ENCODE data around the gene KLHL10.
"Not testable (repeated sequence)": the region's sequence is repeated elsewhere in the genome, so short reads cannot be mapped to it uniquely, and the experiment has no call there.

The KLHL10 gene

GRCh38 chr17:41813152-41813680, 24.4 kb upstream of the KLHL10 start:
- no peak for DNase-seq (ENCODE audit: low read depth)

DNA sequence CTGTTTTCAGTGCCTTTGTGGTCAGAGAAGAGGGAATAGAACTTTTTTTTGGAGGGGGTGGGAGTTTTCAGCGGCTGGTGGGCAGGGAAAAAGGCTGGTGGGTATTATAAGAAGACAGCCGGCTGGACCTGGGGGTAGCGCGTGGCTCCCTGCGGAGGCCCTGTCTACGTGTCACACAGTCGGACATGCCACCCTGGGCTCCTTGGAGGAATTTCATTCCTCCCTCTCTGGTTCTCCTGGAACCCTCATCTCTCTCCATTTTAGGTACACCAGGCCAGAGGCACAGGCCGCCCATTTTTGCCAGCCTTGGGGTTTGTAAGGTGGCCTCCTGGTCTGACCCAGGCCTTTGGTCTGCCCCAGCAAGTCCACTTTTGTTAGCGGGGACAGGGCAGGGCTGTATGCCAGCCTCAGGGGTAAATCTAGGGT, 23.9 kb upstream of the KLHL10 start:
- DNase-seq (ENCODE audit: low read depth) = no peak

- DNase-seq (ENCODE audit: low read depth) = no peak
Observed at GRCh38 chr17:41814195-41814594, 23.4 kb upstream of the KLHL10 start.

- no peak for DNase-seq (ENCODE audit: low read depth)
Observed at GRCh38 chr17:41816637-41817320, 20.8 kb upstream of the KLHL10 start.

DNA sequence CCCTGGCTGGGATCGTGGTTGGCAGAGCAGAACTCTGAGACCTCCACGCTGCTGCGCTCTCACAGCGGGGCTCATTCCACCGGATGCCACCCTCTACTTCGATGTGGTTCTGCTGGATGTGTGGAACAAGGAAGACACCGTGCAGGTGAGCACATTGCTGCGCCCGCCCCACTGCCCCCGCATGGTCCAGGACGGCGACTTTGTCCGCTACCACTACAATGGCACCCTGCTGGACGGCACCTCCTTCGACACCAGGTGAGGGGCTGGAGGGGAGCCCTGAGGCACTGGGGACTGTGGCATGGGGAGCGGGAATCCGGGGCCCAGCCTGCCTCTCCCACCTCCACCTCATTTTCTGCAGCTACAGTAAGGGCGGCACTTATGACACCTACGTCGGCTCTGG, 19.6 kb upstream of the KLHL10 start:
- DNase-seq (ENCODE audit: low read depth) = no peak

DNA sequence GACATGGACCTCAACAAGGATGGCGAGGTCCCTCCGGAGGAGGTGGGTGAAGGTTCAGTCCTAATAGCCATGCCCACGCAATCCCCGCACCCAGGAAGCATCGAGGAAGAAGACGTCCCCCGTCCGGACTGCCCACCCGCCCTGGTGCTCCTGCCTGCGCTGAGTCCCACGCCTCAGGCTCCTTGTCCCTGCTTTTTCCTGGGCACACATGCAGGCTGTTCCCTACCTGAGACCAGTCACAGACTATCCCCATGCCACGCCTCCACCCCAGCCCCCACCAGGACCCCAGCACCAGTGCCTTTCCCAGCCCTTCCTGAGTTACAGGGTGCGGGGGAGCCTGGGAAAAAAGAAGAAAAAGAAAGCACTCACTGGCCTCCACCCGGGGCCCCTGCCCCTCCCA, 15.8 kb upstream of the KLHL10 start:
- DNase-seq (ENCODE audit: low read depth) = no peak

DNA sequence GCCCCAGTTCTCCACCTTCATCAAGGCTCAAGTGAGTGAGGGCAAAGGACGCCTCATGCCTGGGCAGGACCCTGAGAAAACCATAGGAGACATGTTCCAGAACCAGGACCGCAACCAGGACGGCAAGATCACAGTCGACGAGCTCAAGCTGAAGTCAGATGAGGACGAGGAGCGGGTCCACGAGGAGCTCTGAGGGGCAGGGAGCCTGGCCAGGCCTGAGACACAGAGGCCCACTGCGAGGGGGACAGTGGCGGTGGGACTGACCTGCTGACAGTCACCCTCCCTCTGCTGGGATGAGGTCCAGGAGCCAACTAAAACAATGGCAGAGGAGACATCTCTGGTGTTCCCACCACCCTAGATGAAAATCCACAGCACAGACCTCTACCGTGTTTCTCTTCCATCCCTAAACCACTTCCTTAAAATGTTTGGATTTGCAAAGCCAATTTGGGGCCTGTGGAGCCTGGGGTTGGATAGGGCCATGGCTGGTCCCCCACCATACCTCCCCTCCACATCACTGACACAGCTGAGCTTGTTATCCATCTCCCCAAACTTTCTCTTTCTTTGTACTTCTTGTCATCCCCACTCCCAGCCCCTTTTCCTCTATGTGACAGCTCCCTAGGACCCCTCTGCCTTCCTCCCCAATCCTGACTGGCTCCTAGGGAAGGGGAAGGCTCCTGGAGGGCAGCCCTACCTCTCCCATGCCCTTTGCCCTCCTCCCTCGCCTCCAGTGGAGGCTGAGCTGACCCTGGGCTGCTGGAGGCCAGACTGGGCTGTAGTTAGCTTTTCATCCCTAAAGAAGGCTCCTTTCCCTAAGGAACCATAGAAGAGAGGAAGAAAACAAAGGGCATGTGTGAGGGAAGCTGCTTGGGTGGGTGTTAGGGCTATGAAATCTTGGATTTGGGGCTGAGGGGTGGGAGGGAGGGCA, 15.1 kb upstream of the KLHL10 start:
- DNase-seq (ENCODE audit: low read depth) = no peak

DNA sequence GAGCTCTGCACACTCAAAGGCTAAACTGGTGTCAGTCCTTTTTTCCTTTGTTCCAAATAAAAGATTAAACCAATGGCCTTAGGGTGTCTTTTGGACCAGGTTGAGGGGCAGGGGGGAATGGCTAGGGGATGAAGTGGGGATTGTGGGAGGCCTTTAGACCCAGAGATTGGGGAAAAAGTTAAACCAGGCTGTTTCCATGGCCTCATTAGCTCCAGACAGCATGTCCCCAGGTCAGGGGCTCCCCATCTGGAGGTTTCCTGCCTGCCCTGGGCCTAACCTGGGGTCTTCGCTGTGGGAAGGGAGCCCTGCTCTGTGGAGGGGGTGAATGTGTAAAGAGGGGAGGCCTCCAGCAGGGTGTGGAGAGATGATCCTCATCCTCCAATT, 14.5 kb upstream of the KLHL10 start:
- DNase-seq (ENCODE audit: low read depth) = no peak

- DNase-seq (ENCODE audit: low read depth) = no peak
Observed at GRCh38 chr17:41823580-41823979, 14.0 kb upstream of the KLHL10 start.

DNA sequence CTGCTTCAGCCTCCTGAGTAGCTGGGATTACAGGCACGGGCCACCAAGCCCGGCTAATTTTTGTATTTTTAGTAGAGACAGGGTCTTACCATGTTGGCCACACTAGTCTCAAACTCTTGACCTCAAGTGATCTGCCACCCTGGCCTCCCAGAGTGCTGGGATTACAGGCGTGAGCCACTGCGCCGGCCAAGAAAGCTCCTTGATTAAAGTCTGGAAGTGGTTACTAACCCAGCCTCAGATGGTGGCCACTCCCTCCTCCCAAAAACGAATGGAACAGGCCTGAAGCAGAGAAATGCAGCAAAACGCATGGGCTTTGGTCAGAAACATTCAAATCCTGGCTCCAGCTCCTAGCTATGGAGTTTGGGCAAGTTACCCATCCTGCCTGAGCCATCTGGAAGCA, 13.5 kb upstream of the KLHL10 start:
- no peak for DNase-seq (ENCODE audit: low read depth)

DNA sequence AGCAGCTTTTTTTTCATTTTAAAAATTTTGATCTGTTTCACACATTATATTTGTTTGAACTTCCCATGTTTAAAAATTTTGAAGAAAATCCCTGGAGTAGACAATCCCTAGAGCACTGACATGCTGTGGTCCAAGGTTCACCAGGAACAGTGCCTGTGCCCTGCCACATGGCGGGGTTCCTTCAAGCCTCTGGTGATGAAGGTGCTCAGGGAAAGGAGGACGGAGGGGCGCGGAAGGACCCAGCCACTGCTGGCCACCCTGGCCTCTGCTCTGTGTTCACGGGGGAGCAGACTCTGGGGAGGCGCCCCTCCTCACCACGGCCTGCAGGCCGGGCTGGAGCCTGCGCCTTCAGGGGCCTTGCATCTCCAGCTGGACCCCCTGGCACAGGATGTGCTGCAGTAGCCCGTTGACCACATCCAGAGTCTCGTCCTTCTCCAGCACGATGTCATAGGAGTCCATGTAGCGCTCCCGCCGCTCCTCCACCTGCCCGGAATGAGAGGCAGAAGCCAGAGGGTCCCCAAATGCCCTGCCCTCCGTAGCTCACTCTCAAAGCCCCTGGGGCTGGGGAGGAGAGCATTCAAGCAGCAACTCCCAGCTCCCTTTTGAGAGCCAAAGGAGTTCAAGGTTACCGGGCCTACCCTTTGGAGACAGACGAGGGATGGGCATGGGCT, 12.3 kb upstream of the KLHL10 start:
- DNase-seq (ENCODE audit: low read depth) = no peak

GRCh38 chr17:41829961-41830360, 7.7 kb upstream of the KLHL10 start:
- DNase-seq (ENCODE audit: low read depth) = not testable (repeated sequence)

DNA sequence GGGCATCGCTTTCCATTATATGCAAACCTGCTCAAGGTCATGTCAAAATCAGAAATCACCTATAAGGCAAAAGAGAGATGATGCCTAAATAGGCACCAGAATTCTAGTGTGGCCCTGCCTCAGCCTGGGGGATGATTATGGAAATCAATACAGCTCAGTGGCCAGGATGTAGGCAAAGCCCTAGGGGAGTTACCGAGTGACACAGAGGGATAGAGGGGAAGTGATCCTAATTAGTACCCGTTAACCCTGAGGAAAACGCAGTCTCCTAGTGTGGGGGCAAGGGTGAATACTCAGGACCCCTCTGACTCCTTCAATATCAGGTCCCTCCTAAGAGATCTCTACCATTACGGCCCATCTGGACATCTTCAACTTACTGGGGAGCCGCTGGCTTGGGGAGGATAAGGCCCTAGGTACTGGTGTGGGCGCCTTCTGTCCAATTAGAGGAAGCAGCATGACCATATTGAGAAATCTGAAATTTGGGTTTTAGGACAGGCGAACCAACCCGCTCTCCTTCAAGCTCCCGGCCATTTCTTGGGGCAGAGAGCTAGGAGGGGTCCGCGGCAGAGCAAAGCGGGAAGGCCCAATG, 2.3 kb upstream of the KLHL10 start:
- DNase-seq (ENCODE audit: low read depth) = no peak

- DNase-seq (ENCODE audit: low read depth) = peak; percentile 21
Observed at GRCh38 chr17:41835800-41836549, 1.6 kb upstream of the KLHL10 start, which contains the start of gene NT5C3B. Gene NT5C3B, minus strand, starts transcription at chr17:41836232. Its CDS starts 39 bp downstream, at chr17:41836193.

- DNase-seq (ENCODE audit: low read depth) = no peak
Observed at GRCh38 chr17:41836550-41837196, 952 bp upstream of the KLHL10 start.

DNA sequence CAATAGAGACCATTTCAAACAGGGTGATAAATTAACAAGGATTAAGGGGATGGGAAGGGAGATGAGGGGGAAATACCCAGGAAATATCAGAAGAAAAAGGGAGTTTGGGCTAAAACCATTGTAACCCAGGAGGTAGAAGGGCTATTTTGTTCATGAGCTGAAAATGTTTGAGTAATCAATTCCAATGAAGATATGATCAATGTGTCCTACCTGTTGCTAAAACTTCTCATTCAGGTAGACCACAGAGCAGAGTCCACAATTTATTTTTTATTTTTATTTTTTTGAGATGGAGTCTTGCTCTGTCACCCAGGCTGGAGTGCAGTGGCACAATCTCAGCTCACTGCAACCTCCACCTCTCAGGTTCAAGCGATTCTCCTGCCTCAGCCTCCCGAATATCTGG, 1.8 kb downstream of the KLHL10 start:
- DNase-seq (ENCODE audit: low read depth) = not testable (repeated sequence)

- DNase-seq (ENCODE audit: low read depth) = not testable (repeated sequence)
Observed at GRCh38 chr17:41840781-41841180, 3.2 kb downstream of the KLHL10 start.

GRCh38 chr17:41844971-41845370, 7.3 kb downstream of the KLHL10 start:
- no peak for DNase-seq (ENCODE audit: low read depth)

DNA sequence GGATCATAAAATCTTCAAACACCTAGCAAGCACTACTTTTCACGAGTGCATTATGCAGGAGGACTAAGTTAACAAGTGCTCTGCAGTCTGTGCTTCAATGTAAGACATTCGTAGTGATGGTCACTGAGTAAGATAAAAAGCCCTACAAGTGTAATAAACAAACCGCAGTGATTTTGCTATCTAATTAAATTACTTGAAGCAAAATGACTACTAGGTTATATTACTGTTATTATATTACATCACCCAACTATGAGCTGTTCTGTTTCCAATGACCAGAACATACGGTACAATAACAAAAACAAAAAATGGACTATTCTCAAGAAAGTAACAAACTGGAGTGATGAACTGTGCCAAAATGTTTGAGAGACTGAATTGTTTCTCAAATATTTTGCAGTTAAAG, 11.2 kb downstream of the KLHL10 start:
- DNase-seq (ENCODE audit: low read depth) = no peak

DNA sequence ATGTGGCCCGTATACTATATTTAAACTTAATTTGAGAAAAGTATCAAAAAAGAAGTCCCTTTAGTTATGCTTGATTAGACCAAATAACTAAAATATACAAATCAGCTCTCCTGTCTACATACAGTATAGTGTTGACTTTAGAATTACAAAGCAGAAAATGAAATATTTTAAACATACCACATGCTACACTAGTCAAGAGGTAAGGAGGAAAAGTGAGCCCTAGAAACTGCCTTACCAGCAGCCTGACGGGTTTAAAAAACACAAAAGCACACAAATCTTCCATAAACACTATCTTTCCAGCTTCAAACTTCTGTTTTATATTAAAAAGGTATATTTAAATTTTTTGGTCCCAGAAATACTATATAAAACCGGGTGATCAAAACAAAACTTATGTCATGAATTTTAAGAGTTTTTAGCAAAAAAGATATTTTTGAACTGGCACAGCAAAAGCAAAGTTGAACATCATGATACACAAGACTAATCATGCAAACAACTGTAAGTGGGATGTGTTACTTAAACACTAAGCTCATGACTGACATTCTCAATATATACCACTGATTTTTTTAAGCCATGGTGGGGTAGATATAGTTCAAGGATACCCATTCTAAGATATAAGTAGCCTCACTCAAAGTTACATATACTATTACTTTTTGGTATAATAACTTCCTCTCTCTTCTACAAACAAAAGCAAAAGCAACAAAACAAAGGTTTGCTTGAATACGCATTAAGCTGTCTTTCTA, 11.8 kb downstream of the KLHL10 start:
- no peak for DNase-seq (ENCODE audit: low read depth)

All from activated gamma-delta T cell treated with anti-CD3 and anti-CD28 coated beads, Interleukin-2, amount 50 U/mL, for 16 hours (primary cell).